K562 (cell line): ENCODE data around the gene SIDT2.

Experiments
- DDX20 ChIP-seq: fragments of 450-650 bp; IDR thresholded peaks from 2 replicates; pipeline ENCODE4 v1.6.1; 2016; ENCODE audit warnings: missing genetic modification characterization, low read depth, mild to moderate bottlenecking, missing compliant biosample characterization, moderate library complexity
- EGR1 ChIP-seq: fragments of 450-650 bp; conservative IDR thresholded peaks from 2 replicates; pipeline ENCODE4 v1.6.1; 2017; ENCODE audit warnings: mild to moderate bottlenecking
- EZH2 ChIP-seq: IDR thresholded peaks from 2 replicates; pipeline ENCODE4 v1.6.1; 2012; ENCODE audit warnings: low read depth, mild to moderate bottlenecking, inconsistent platforms, low read length, borderline replicate concordance
- HDAC2 ChIP-seq: fragments of 450-650 bp; IDR thresholded peaks from 2 replicates; pipeline ENCODE4 v1.6.1; 2016; ENCODE audit warnings: mild to moderate bottlenecking
- PTBP1 ChIP-seq: fragments of 200-400 bp; formaldehyde crosslinking; IDR thresholded peaks from 2 replicates; pipeline ENCODE4 v1.6.1; 2017; ENCODE audit warnings: low read depth, low read length
- PTRF ChIP-seq: fragments of 450-650 bp; IDR thresholded peaks from 2 replicates; pipeline ENCODE4 v1.6.1; 2016; ENCODE audit warnings: mild to moderate bottlenecking, missing genetic modification characterization, missing compliant biosample characterization
- RBM14 ChIP-seq: fragments of 200-400 bp; formaldehyde crosslinking; IDR thresholded peaks from 2 replicates; pipeline ENCODE4 v1.6.1; 2018; ENCODE audit warnings: low read depth, mild to moderate bottlenecking, low read length, moderate library complexity, borderline replicate concordance; ENCODE audit not compliant: insufficient read depth
- TAF7 ChIP-seq: fragments of 450-650 bp; IDR thresholded peaks from 2 replicates; pipeline ENCODE4 v1.6.1; 2016; ENCODE audit warnings: missing genetic modification characterization, missing compliant biosample characterization
- ZKSCAN1 ChIP-seq: fragments of 150-350 bp; IDR thresholded peaks from 2 replicates; pipeline ENCODE4 v1.6.1; 2016; ENCODE audit warnings: low read depth, low read length
- ZNF561 ChIP-seq: fragments of 450-650 bp; formaldehyde crosslinking; conservative IDR thresholded peaks from 2 replicates; pipeline ENCODE4 v1.4.0; 2020; ENCODE audit warnings: mild to moderate bottlenecking, moderate library complexity
- TF ChIP-seq, protein P1 (sequence below): fragments of 450-650 bp; IDR thresholded peaks from 2 replicates; pipeline ENCODE4 v1.6.1; 2018; ENCODE audit not compliant: partially characterized antibody
- TF ChIP-seq, protein P2 (sequence below), 2 experiments: fragments of 450-650 bp; conservative IDR thresholded peaks; 2 replicates each; pipeline ENCODE4 v1.6.1; 2017; ENCODE audit warnings: mild to moderate bottlenecking in 2 of 2, moderate library complexity in 2 of 2
- TF ChIP-seq, protein P3 (sequence below), 3 experiments: IDR thresholded peaks in 2 of 3; conservative IDR thresholded peaks in 1 of 3; 2 replicates each; pipeline ENCODE4 v1.5.1; 2011 to 2012; ENCODE audit warnings: low read length in 3 of 3, mild to moderate bottlenecking in 3 of 3, control low read depth in 2 of 3, improper control_type of control experiment in 1 of 3, inconsistent platforms in 1 of 3, low read depth in 1 of 3, mixed read lengths in 1 of 3, moderate library complexity in 1 of 3; ENCODE audit not compliant: insufficient read depth in 2 of 3

DNA sequence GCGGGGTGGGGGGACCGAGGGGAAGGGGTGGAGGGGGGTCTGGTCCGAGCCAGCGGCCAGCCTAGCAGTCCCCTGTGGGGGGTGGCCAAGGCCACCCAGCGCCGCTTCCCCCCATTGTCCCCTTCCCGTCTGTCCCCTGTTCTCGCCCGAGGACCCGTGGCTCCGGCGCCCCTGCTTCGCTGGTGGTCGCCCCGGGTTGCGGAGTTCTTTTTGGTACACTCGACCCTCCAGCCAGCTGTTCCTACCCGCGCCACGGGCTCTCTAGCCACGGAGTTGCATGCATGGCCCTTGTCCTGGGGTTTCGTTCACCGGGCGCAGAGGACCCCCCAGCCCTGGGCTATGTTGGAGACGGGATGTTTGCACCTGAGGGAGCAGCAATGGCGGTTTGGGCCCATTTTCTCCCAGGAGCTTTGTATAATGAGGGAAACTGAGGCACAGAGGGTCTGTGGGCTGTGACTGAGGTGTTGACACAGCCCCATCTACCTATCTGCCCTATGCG is 54.4 kb downstream of the SIDT2 start:
- TF ChIP-seq, protein P1, sequence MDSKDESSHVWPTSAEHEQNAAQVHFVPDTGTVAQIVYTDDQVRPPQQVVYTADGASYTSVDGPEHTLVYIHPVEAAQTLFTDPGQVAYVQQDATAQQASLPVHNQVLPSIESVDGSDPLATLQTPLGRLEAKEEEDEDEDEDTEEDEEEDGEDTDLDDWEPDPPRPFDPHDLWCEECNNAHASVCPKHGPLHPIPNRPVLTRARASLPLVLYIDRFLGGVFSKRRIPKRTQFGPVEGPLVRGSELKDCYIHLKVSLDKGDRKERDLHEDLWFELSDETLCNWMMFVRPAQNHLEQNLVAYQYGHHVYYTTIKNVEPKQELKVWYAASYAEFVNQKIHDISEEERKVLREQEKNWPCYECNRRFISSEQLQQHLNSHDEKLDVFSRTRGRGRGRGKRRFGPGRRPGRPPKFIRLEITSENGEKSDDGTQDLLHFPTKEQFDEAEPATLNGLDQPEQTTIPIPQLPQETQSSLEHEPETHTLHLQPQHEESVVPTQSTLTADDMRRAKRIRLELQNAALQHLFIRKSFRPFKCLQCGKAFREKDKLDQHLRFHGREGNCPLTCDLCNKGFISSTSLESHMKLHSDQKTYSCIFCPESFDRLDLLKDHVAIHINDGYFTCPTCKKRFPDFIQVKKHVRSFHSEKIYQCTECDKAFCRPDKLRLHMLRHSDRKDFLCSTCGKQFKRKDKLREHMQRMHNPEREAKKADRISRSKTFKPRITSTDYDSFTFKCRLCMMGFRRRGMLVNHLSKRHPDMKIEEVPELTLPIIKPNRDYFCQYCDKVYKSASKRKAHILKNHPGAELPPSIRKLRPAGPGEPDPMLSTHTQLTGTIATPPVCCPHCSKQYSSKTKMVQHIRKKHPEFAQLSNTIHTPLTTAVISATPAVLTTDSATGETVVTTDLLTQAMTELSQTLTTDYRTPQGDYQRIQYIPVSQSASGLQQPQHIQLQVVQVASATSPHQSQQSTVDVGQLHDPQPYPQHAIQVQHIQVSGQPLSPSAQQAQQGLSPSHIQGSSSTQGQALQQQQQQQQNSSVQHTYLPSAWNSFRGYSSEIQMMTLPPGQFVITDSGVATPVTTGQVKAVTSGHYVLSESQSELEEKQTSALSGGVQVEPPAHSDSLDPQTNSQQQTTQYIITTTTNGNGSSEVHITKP = no peak
- TF ChIP-seq ZKSCAN1 = no peak
- TF ChIP-seq TAF7 (tag) = no peak
- no peak for TF ChIP-seq PTBP1
- no peak for TF ChIP-seq PTRF
- TF ChIP-seq DDX20 (tag) = no peak
- TF ChIP-seq, protein P2, sequence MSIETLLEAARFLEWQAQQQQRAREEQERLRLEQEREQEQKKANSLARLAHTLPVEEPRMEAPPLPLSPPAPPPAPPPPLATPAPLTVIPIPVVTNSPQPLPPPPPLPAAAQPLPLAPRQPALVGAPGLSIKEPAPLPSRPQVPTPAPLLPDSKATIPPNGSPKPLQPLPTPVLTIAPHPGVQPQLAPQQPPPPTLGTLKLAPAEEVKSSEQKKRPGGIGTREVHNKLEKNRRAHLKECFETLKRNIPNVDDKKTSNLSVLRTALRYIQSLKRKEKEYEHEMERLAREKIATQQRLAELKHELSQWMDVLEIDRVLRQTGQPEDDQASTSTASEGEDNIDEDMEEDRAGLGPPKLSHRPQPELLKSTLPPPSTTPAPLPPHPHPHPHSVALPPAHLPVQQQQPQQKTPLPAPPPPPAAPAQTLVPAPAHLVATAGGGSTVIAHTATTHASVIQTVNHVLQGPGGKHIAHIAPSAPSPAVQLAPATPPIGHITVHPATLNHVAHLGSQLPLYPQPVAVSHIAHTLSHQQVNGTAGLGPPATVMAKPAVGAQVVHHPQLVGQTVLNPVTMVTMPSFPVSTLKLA (conservative IDR thresholded peaks at IDR 0.05) = no peak
- no peak for TF ChIP-seq RBM14
- TF ChIP-seq EGR1 = no peak
- no peak for TF ChIP-seq HDAC2
- TF ChIP-seq ZNF561 (CRISPR knock-in tag) = no peak
- TF ChIP-seq, protein P3, sequence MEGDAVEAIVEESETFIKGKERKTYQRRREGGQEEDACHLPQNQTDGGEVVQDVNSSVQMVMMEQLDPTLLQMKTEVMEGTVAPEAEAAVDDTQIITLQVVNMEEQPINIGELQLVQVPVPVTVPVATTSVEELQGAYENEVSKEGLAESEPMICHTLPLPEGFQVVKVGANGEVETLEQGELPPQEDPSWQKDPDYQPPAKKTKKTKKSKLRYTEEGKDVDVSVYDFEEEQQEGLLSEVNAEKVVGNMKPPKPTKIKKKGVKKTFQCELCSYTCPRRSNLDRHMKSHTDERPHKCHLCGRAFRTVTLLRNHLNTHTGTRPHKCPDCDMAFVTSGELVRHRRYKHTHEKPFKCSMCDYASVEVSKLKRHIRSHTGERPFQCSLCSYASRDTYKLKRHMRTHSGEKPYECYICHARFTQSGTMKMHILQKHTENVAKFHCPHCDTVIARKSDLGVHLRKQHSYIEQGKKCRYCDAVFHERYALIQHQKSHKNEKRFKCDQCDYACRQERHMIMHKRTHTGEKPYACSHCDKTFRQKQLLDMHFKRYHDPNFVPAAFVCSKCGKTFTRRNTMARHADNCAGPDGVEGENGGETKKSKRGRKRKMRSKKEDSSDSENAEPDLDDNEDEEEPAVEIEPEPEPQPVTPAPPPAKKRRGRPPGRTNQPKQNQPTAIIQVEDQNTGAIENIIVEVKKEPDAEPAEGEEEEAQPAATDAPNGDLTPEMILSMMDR (IDR thresholded peaks at IDR 0.05 in 2 of 3, conservative IDR thresholded peaks at IDR 0.05 in 1 of 3; ENCODE audit: insufficient read depth in 2 of 3, low read depth in 1 of 3, low read length in 3 of 3) = no peak
- no peak for TF ChIP-seq EZH2
